A549 treated with ZK216348 at 1 μM for 4 hours (cell line): Measurements from ENCODE around the gene TLCD1. TPM values are rescaled to one million over a fixed set of nuclear protein-coding genes. Genes with fewer than 3 reads are reported as not detected.

ENCODE experiments used
- total RNA-seq: library from RNA; stranded (reverse); fragments of 200-300 nt; extraction: Qiagen RNA extraction; gene quantifications from 5 replicates; pipeline ENCODE4 v1.2.3, GENCODE V29; 2022; ENCODE audit warnings: low read depth

TLCD1 gene
- total RNA-seq = 31.0 to 54.2 TPM (median 46.9 TPM) in 5 replicates

DNA sequence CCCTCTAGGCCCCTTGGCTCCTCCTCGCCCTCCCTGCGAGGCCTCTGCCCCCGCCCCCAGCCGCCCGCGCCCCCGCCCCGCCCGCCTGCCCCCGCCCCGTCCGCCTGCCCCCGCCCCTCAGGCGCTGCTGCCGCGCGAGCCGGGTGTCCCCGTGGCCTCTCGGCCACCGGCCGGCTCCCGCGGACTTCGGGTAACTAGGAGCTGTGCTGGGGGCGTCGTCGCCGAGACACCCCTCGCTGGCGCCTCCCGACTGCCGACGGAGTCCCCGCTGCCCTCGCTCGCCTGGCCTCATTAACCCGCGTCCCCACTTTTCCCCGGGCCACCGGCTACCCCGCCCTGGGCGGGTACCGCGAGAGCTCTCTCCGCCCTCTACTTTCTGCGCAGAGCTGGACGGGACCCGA lies at the start of gene TLCD1:
Gene TLCD1, minus strand, starts transcription at position 8 of the 401 bp plus-strand sequence. CDS start 136 bp downstream, outside the sequence.

DNA sequence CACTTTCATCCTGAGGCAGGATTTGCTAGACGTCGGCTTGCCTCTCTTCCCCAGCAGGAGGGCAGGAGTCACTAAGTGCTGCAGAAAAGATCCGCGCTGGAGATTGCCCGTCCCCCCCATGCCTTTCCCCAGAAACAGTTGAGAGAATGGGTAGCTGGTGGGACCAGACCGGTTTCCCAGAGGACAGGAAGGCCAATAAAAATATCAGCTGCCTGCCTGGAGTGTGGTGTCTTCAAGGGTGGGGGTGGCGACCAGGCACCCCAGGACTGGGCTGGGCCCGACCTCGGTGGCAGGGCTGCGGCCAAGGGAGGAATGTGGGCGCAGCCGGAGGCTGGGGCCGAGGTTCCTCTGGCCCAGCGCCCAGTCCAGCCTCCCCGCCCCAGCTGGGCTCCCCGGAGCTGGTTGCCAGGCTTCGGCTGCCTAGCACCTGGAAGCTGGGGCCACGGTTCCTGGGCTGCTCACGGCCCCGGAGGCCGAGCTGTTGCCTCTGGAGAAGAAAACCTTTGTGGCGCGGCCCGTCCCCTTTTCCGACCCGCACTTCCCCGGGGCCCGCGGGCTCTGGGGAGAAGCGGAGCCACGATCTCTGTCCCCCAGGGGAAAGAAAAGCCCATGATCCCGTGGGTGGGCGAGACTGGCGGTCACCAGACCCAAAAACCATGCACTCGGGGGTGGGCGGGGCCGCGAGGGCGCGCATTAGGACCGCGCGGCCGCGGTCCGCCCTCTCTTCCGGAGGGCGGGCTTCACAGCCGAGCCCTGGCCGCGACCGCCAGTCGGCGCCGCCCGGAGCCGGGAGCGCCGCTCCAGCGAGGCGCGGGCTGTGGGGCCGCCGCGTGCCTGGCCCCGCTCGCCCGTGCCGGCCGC lies 17.4 kb upstream of the TLCD1 start, which contains the start of gene TRAF4:
Gene TRAF4, plus strand, starts transcription at position 769 of the 861 bp plus-strand sequence. CDS start 102 bp downstream, outside the sequence.

GRCh38 chr17:28728364-28729200 lies 2.5 kb upstream of the TLCD1 start, which contains the start of gene NEK8:
TSS of gene NEK8 (plus strand) at chr17:28728788. CDS start at chr17:28728814, 26 bp downstream.

GRCh38 chr17:28717578-28718332 lies 8.3 kb downstream of the TLCD1 start, which contains the start of gene RAB34:
TSS of gene RAB34 (minus strand) at chr17:28717868. CDS start at chr17:28717266, 602 bp downstream.

DNA sequence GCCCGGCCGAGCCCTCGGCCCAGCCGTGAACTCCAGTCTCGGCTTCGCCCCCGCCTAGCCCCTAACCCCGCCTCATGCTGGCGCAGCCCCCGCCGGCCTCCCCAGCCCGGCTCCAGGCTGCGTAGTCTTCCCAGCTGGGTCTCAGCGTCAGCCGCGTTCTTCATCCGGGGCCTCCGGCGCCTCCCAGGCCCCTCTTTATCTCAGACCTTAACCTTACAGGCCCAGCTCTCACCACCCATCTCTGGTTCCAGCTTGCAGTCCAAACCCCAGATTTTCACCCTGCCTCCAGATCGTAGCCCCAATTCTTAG lies 14.4 kb downstream of the TLCD1 start, which contains the start of gene PROCA1:
Gene PROCA1, minus strand, starts transcription at position 166 of the 309 bp plus-strand sequence. CDS start 228 bp downstream, outside the sequence.

Other genes with a start within 250 kb of the TLCD1 start
- gene FOXN1, start 219.9 kb downstream of the TLCD1 start, total RNA-seq = 0.05 to 0.07 TPM in 2 of 5 replicates, not detected in the others
- gene UNC119, start 173.6 kb downstream of the TLCD1 start, total RNA-seq = 21.0 to 36.1 TPM (median 33.5 TPM) in 5 replicates
- 53.5 to 67.3 TPM (median 60.9 TPM) in 5 replicates for gene PIGS, start 154.7 kb downstream of the TLCD1 start, total RNA-seq
- gene ALDOC, start 149.3 kb downstream of the TLCD1 start, total RNA-seq = 2.0 to 3.2 TPM (median 2.1 TPM) in 5 replicates
- gene SPAG5, start 127.2 kb downstream of the TLCD1 start, total RNA-seq = 76.7 to 85.2 TPM (median 79.1 TPM) in 5 replicates
- gene RSKR, start 112.0 kb downstream of the TLCD1 start, total RNA-seq = 2.9 to 5.4 TPM (median 4.7 TPM) in 5 replicates
- gene BLTP2, start 81.1 kb downstream of the TLCD1 start, total RNA-seq = 61.0 to 66.2 TPM (median 61.5 TPM) in 5 replicates
- gene SDF2, start 64.3 kb downstream of the TLCD1 start, total RNA-seq = 67.9 to 89.2 TPM (median 82.9 TPM) in 5 replicates
- 60.7 to 79.0 TPM (median 77.6 TPM) in 5 replicates for gene SUPT6H, start 64.0 kb downstream of the TLCD1 start, total RNA-seq
- 1.1 to 1.8 TPM (median 1.4 TPM) in 5 replicates for gene PROCA1, start 14.3 kb downstream of the TLCD1 start, total RNA-seq
- gene RAB34, start 8.4 kb downstream of the TLCD1 start, total RNA-seq = 209 to 253 TPM (median 243 TPM) in 5 replicates
- 1,899 to 3,039 TPM (median 2,180 TPM) in 5 replicates for gene RPL23A, start 6.2 kb downstream of the TLCD1 start, total RNA-seq
- gene NEK8, start 2.6 kb upstream of the TLCD1 start, total RNA-seq = 2.2 to 5.0 TPM (median 4.8 TPM) in 5 replicates
- gene TRAF4, start 17.8 kb upstream of the TLCD1 start, total RNA-seq = 41.3 to 86.1 TPM (median 77.9 TPM) in 5 replicates
- 26.8 to 41.1 TPM (median 35.3 TPM) in 5 replicates for gene FAM222B, start 116.6 kb upstream of the TLCD1 start, total RNA-seq
- 65.8 to 89.5 TPM (median 86.6 TPM) in 5 replicates for gene ERAL1, start 128.8 kb upstream of the TLCD1 start, total RNA-seq
- gene FLOT2, start 171.5 kb upstream of the TLCD1 start, total RNA-seq = 68.0 to 96.9 TPM (median 85.9 TPM) in 5 replicates
- 3.9 to 6.9 TPM (median 6.5 TPM) in 5 replicates for gene DHRS13, start 176.8 kb upstream of the TLCD1 start, total RNA-seq
- gene PHF12, start 225.3 kb upstream of the TLCD1 start, total RNA-seq = 26.8 to 38.9 TPM (median 33.7 TPM) in 5 replicates